GM20000 (cell line): ENCODE measurements around the gene AFF3.

ENCODE experiments used
- DNase-seq: peaks from one replicate; pipeline ENCODE4 v3.0.0; 2012; ENCODE audit warnings: low spot score
- TF ChIP-seq, protein P1 (sequence below): IDR thresholded peaks from 2 replicates; pipeline ENCODE4 v1.5.1; 2012; ENCODE audit warnings: mild to moderate bottlenecking, control low read depth; ENCODE audit errors: extremely low read depth, missing control alignments

The AFF3 gene

DNA sequence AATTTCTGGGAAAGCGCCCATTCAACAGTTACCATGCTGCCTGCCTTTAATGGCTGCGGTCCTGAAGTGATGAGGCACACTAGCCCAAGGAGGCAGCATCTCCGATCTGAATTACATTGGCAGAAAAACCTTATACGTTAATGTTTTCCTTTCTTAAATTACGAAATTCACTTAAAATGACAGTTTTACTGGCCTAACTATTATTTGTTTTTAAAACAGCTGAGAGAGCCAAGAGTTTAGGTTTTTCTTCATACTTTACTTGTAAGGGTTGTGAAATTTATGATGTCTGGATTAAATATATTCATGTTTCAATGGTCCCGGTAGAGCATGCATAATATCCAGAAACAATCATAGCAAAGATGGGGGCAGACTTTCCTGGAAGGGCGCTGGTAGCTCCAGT lies 537.4 kb downstream of the AFF3 start:
- TF ChIP-seq, protein P1, sequence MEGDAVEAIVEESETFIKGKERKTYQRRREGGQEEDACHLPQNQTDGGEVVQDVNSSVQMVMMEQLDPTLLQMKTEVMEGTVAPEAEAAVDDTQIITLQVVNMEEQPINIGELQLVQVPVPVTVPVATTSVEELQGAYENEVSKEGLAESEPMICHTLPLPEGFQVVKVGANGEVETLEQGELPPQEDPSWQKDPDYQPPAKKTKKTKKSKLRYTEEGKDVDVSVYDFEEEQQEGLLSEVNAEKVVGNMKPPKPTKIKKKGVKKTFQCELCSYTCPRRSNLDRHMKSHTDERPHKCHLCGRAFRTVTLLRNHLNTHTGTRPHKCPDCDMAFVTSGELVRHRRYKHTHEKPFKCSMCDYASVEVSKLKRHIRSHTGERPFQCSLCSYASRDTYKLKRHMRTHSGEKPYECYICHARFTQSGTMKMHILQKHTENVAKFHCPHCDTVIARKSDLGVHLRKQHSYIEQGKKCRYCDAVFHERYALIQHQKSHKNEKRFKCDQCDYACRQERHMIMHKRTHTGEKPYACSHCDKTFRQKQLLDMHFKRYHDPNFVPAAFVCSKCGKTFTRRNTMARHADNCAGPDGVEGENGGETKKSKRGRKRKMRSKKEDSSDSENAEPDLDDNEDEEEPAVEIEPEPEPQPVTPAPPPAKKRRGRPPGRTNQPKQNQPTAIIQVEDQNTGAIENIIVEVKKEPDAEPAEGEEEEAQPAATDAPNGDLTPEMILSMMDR = no peak
- DNase-seq = no peak

DNA sequence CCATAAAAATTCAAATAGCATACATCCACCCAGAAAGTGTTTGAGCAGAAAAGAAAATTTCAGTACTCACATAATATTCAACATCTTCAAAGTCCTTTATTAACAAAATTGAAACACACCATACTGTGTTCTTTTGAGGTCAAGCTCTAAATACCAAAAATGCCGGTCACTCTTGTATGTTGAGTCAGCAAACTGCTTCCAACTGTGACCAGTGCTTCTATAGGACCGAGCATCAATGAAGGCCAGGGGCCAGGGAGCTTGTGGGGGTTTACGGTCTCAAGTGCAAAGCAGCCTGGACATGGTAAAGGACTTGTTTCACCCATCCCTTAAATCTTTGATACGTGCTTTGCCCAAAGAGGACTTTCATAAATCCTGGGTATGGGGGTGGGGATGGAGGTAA lies 539.9 kb downstream of the AFF3 start:
- no peak for DNase-seq
- TF ChIP-seq, protein P1 = no peak

DNA sequence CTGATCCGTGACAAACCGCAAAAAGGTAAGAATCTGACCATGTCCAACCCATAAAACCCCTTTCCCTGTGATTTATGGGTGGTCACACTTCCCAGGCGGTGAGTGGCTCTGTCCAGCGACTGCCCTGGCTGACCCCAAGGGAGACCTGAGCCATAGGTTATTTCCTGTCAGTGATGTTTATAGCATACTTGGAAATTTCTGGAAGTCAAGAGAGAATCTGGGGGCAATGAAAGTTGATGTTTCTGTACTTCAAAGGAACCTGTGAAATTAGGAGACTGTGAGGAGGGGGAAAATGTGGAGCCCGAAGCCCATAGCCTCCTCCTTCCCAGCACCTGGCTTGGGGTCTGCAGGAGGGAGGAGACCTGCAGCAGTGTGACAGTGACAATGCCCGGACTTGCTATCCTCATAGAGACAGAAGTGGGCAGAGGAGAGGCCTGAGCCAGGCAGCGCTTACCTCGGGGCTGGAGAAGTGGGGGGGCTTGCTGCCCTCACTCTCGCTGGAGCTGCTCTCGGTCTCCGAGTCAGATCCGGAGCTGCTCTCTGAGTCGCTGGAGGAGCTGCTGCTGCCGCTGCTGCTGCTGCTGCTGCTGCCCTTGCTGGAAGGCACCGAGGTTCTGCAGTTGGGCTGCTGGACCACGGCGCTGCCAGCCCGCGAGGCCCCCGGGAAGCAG lies 541.3 kb downstream of the AFF3 start:
- TF ChIP-seq, protein P1 = no peak
- DNase-seq = no peak

- DNase-seq = no peak
- TF ChIP-seq, protein P1 = no peak
Observed at GRCh38 chr2:99598441-99598840, 543.9 kb downstream of the AFF3 start.

DNA sequence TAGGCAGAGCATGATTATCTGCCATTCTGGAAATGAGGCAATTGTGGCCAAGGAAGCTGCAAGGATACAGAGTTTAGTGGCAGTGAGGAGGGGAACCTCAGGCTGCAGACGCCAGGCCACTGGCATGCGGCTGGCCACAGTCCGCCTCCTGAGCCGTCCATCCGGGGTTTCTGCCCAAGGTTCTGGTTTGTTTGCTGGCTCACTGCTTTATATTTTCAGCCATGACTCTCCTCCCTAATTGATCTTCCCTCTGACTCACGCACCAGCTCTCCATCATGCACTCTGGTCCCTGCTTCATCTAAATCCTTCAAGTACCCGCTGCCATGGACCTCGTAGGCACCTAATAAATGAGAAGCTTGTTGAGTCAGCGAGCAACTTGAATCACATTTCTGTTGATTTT lies 544.8 kb downstream of the AFF3 start:
- no peak for DNase-seq
- TF ChIP-seq, protein P1 = no peak

DNA sequence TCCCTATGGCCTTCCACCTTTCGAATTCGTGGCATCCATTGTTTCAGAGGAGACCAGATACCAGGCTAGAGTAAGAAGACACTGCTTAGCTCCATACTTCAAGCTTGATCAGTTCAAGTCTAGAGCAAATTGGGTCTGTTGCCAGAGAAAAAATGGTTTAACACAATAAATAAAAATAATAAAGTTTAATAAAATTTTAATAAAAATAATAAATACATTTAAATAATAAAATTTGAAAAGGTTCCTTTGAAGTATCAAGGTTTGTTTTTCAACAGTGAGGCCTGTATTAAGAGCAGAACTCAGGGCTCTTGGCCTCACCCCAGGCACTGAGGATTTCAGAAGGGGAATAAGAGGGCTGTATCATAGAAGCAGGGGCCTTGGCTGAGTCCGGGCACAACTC lies 547.0 kb downstream of the AFF3 start:
- no peak for DNase-seq
- TF ChIP-seq, protein P1 = no peak

DNA sequence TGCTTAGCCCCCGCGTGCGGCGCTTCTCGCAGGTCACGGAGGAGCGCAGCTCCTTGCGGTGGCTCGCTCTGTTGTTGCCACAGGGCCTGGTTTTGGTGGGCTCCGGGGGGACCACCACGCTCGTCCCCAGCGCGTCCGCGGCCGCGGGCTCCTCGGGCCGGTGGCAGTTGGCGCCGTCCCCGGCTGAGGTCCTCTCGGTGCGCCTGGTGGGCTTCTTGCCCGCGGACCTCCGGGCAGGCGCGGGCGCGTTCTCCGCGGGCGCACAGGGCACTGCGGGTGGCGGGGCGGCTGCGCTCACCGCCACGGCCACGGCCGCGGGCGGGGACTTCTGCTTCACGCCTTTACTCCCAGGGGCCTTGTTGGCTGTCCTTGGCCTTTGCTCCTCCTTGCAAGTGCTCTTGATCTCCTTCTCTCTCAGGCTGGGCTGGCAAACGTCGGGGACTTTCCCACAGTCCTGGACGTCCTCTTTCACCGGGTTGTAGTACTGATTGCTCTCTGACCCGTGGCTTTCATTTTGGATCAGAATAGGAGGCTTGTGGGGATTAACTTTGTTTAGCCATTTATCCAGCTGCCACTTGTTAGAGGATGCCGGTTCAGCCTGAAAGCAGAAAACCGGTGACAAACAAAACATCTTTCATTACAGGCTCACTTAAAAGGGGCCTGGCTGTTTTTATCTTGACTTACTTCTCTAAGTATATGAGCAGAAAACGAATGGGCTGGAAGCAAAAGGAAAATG lies 548.5 kb downstream of the AFF3 start:
- TF ChIP-seq, protein P1 = no peak

More for the DNA sequence above, 548.5 kb downstream of the AFF3 start:
- no peak for DNase-seq
